ENCODE results near the gene CCDC78.
"Not testable (repeated sequence)": the region's sequence is repeated elsewhere in the genome, so short reads cannot be mapped to it uniquely, and the experiment has no call there.

CCDC78 gene

DNA sequence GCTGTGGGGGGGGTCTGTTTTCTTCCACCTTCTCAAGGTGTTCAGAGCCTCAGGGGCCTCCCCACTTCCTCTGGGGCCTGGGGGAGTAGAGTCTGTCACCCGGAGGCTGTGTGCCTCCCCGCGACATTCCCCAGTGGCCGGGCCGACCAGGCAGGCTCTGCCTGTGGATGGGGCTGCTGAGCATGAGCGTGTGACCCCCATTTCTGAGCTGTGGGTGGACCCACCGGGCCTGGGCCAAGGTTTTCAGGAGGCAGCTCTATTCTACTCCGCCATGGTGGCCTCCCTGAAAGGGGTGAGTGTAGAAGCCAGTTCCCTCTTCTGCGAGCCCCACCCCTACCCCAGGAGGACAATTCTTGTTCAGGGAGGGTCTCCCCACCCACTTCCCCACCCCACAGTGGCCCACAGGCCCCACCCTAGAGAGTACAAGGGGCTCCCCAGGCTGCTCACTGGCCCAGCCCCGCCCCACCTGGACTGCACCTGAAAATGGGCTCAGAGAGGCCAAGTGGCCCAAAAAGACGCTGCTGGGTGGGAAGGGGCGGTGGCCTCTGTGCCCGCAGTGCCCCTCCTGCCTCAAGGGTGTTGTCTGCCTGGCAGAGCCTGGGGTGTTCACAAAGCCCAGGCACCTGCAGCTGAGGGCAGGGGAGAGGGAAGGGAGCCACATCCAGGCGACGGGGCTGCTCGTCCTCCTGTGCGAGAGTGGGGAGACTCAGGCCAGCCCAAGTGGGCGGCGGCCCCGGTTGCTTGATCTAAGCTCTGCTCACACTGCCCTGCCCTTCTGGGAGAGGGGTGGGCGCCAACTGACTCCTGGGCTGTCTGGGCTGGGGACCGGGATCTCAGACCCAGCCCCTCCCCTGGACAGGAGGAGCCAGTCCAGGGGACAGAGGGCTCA, 35.6 kb upstream of the CCDC78 start:
- DNase-seq (ENCODE audit: extremely low read depth in 1 of 2, low read depth in 1 of 2) = no peak

DNA sequence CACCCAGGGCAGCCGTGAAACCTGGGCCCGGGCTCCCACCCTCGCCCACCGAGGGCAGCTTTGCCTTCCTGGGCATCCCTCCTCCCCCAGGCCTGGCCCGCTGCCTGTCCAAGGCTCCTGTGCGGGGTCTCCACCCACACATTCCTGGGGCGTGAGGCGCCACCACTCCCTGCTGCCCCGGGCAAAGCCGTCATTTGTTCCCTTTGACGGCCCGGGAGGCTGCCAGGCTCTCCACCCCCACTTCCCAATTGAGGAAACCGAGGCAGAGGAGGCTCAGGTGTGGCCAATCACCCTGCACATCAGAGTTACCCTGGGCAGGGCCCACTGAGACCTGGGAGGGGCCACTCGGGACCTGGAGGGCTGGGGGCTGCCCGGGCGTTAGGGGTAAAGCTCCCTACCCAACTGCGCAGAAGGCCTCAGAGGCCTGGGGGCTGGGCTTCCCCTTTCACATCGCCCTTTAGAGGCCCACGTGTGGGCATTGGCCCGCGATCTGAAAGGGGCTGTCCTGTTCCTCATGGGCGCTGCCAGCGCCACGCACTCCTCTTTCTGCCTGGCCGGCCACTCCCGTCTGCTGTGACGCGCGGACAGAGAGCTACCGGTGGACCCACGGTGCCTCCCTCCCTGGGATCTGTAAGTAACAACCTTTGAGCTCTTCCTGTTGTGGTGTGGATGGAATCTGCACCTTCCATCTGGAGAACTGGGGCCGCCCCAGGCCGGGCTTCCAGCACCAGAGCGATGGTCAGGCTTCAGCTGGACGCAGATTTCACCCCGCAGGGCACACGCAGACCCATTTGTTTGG, 34.5 kb upstream of the CCDC78 start, which contains the start of gene MSLN:
TSS of gene MSLN (plus strand) at position 190 of the 799 bp plus-strand sequence. CDS start 1,947 bp downstream, outside the sequence.
- no peak for DNase-seq (ENCODE audit: extremely low read depth in 1 of 2, low read depth in 1 of 2)

DNA sequence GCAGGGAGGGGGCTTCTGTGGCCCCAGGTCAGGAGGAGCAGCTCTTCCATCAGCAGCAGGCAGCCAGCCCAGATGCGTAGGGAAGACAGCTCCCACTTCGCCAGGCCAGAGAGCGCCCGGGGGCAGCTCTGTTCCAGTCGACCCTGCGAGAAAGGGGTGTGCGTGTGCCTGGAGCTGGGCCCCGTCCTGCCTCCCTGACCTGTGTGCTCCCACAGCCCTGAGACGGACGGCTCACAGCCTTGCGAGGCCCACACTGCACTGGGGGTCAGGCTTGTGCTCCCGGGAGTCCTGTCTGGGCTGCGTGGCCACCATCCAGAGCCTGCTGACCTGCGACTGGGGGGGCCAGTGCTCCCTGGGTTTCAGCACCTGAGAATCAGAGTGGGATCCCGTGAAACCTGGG, 33.8 kb upstream of the CCDC78 start:
- DNase-seq (ENCODE audit: extremely low read depth in 1 of 2, low read depth in 1 of 2) = no peak

DNA sequence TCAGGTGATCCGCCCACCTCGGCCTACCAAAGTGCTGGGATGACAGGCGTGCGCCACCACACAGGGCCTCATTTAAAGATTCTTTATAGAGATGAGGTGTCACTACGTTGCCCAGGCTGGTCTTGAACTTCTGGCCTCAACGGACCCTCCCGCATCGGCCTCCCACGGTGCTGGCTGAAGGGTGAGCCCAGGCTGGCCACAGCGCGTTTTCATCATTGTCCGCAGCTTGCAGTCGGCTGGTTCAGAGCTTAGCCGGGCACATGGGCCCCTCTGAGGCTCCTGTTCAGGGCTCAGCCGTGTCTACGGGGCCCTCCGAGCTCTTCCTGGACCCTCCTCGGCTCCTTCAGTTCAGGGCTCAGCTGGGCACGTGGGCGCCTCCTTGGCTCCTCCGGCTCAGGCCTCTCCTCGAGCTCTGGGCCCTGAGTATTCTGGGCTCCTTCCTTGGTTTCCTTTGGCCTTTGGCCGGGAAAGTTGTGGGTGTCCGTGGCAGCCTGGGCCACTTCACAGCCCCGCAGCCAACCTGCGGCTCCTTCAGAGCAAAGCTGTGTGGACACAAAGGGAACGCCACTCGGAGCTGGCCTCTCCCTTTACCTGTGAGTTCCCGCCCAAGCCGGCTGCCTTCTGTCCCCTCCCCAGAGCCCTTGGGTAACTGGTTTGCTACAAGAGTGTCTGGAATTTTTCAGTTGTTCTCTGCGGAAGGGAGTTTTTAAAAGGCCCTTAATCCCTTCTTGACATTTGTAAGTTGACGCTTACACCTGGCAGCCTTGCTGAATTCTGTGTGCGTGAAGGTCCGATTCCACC, 33.1 kb upstream of the CCDC78 start:
- DNase-seq (ENCODE audit: extremely low read depth in 1 of 2, low read depth in 1 of 2) = no peak

DNA sequence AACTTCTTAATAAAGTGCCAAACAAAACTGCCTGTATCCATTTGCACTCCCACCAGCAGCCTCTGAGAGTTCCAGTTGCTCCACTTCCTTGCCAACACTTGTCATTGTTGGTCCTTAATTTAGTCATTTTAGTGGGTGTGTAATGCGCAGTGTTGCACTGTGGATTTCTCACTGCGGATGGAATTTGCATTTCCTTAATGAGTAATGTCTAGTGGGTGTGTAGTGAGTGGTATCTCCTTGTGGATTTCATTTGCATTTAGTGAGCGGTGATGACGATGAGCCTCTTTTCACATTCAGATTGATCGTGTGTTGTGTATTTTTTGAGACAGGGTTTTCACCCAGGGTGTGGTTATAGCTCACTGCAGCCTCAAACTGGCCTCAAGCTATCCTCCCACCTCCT, 30.2 kb upstream of the CCDC78 start:
- DNase-seq (ENCODE audit: extremely low read depth in 1 of 2, low read depth in 1 of 2) = no peak

DNA sequence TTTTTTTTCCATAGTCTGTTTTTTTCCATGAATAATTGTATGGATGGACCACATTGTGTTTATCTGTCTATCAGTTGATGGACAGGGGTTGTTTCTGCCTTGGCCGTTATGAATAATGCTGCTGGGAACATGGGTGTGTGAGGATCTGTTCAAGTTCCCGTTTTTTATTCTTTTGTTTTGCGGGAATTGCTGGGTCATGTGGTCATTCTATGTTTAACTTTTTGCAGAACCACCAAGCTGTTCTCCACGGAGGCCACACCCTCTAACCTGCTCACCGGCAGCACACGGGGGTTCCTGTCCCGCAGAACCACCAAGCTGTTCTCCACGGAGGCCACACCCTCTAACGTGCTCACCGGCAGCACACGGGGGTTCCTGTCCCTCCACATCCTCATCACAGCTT, 28.4 kb upstream of the CCDC78 start:
- no peak for DNase-seq (ENCODE audit: extremely low read depth in 1 of 2, low read depth in 1 of 2)

DNA sequence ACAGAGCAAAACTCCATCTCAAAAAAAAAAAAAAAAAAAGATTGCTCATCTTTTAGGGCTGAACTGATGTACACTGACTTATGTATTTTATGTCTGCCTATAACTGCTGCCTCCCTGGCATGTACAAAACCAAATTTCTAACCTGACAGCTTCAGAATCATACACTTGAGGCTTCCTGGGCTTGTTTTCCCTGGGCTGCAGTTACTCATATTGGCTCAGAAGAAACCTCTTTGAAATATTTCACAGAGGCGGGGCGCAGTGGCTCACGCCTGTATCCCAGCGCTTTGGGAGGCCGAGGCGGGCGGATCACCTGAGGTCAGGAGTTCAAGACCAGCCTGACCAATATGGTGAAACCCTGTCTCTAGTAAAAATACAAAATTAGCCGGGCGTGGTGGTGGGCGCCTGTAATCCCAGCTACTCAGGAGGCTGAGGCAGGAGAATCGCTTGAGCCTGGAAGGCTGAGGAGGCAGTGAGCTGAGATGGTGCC, 27.9 kb upstream of the CCDC78 start:
- DNase-seq (ENCODE audit: extremely low read depth in 1 of 2, low read depth in 1 of 2) = not testable (repeated sequence)

DNA sequence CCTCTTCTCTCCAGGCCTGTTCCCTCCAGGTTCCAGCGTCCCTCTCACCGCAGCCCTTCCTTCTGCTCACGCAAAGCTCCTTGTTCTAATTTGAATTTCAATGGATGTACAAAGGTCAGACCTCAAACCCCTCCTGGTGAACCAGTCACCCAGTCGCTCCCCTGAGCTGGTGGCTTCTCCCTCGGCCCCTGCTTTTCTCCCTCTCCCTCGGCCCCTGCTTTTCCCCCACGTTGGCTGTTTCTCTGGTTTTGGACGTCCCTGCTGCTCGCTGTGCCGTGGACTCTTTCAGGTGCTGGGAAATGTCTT, 25.7 kb upstream of the CCDC78 start:
- no peak for DNase-seq (ENCODE audit: extremely low read depth in 1 of 2, low read depth in 1 of 2)

DNA sequence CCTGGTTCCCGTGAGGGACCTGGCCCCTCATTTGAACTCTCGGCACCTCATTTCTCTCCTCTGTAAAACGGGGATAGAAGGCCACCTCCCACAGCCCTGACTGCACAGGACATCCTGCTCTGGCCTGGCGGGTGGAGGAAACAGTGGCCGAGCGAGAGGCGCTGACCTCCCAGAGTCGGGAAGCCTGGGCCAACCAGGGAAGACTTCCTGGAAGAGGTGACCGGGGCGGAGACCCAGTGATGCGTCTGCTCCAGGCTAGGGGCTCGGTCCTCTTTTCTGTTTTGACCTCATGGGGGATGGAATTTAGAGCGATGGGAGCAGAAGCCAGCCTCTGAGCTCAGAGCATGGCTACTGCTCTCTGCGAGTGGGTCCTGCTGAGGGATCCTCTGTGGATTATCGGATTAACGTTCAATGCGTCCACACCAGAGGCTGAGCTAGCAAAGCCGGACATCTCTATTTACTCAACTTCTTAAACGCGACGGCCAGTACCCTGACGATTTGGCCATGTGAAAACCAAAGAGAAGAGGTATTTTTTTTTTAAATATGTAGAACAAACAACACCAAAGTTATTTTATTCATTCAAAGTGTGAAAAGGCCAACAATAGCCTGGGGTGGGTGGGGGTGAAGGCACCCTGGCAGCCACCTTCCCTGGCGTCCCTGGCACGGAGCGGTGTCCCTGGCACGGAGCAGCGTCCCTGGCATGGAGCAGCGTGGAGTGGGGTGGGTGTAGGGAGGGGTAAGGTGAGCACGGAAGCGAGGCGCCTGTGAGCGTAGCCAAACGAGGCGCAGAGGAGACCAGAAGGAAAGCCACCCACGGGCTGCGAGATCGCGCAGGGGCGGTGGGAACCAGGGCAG, 25.1 kb upstream of the CCDC78 start:
- DNase-seq (ENCODE audit: extremely low read depth in 1 of 2, low read depth in 1 of 2) = no peak

DNA sequence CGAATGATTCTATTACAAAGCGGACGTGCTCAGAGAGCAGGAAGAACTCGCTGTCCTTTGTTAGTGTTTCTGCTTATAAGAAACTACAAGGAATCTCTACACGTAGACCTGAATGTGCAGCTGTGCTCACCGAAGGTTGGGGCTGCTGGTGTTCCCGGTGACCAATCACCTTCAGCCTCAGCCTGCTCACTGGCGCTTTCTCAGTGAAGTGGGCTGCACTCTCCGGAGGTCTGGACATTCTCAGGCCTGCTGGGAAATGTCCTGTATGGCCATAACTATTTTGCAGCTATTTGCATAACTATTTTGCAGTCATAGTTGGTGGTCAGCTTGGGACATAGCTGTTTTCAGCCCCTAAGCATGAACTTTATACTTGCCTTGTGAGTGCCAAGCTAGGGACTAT, 24.2 kb upstream of the CCDC78 start:
- no peak for DNase-seq (ENCODE audit: extremely low read depth in 1 of 2, low read depth in 1 of 2)

DNA sequence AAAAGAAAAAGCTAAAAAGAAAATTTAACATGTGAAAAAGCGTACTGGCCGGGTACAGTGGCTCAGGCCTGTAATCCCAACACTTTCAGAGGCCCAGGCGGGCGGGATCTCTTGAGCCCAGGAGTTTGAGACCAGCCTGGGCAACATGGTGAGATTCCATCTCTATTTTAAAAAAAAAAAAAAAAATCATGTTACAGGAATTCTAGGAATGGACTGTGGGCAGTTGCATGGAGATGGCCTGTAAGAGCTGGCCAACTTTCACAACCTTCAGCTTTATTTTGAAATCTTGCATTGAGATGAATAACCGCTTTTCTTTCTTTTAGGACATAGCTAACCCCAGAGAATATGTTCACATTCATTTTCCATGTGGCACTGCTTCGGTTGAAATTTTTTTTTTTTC, 22.8 kb upstream of the CCDC78 start:
- no peak for DNase-seq (ENCODE audit: extremely low read depth in 1 of 2, low read depth in 1 of 2)

DNA sequence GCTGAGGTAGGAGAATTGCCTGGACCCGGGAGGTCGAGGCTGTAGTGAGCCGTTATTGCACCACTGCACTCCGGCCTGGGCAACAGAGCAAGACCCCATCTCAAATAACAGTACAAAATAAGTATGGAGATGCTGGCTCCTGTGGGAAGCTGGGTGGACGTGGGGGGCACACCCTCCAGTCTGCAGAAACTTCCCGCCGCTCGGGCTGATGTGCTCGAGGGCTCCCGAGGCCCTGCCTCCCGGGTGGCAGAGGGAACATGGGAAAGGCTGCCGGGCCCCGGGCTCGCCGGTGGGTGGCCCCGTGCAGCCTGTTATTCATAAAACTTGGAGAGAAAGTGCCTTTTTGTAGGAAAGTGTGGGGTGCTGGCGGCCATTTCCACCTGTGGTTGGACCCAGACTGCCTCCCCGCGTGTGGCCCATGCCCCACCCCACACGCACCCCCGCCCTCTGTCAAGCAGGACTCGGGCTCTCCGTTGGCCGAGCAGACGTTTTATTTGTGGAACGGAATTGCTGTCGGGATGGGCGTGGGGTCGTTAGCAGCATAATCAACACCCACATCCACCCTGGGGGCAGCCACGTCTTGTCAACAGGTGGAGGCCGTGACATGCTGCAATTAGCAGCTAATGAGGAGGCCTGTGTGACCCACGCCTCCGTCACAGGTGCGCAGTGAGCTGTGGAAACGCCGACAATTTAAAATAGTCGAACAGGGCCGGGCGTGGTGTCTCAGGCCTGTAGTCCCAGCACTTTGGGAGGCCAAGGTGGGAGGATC, 21.9 kb upstream of the CCDC78 start:
- no peak for DNase-seq (ENCODE audit: extremely low read depth in 1 of 2, low read depth in 1 of 2)

DNA sequence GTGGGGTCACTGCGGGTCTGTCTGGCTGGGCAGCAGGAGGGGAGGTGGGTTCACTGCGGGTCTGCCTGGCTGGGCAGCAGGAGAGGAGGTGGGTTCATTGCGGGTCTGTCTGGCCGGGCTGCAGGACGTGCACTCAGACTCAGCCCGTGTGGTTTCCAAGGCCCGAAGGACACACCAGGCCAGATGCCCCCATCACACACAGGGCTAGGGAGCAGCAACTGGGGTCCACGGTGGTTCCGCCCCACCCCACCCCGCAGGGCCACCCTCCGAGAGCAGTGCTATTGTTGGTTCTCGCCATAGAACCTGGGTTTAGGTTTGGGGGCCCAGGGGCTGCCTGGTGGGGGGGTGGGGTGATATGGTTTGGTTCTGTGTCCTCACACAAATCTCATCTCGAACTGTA, 20.4 kb upstream of the CCDC78 start:
- no peak for DNase-seq (ENCODE audit: extremely low read depth in 1 of 2, low read depth in 1 of 2)

DNA sequence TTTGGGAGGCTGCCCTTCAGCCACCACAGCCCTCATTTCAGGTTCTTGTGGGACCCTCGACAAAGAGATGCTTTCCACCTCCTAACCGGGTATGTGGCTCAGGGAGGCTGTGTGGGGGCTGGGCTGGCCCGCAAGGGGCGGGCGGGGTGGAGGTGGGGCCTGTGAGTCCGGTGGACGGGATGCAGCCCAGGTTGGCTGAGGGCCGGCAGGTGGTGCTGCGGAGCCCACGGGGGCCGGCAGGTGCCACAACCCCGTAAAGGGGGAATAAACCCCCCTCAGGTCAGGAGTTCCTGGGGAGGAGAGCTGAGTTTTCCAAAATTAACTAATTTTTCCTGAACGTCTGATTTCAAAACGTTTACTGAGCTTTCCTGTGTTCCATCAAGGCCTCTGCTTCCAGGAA, 19.5 kb upstream of the CCDC78 start:
- DNase-seq (ENCODE audit: extremely low read depth in 1 of 2, low read depth in 1 of 2) = no peak

DNA sequence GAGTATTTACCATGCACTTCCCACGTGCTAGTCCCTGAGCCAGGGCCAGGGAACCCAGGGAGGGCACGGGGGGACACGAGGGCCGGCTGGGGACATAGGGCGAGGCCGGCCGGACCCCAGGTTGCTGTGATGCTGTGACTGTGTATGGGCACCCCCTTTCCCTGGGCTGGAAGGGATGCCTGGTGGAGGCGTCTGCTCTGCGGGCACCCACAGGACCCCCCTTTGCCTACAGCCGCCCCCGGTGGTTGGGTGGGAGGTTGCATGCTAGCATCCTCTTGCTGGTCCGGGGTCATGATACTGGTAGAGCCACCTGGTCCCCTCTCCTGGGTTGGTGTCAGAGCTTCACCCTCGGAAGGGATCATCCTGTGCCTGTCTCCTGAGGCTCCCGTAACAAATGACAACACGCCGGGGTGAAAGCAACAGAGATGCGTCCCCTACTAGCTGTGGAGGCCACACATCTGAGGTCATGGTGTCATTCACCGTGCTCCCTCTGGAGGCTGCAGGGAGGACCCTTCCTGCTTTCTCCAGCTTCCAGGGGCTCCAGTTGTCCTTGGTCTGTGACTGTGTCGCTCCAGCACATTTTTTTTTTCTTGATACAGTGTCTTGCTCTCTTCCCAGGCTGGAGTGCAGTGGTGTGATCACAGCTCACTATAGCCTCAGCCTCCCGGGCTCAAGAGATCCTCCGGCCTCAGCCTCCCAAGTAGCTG, 17.7 kb upstream of the CCDC78 start:
- no peak for DNase-seq (ENCODE audit: extremely low read depth in 1 of 2, low read depth in 1 of 2)

DNA sequence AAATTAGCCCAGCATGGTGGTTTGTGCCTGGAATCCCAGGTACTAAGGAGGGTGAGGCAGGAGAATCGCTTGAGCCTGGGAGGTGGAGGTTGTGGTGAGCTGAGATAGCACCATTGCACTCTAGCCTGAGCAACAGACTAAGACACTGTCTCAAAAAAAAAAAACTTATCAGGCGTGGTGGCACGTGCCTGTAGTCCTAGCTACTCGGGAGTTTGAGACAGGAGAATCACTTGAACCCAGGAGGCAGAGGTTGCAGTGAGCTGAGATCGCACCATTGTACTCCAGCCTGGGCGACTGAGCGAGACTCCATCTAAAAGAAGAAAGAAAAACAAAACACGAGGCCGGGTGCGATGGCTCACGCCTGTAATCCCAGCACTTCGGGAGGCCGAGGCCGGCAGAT, 16.7 kb upstream of the CCDC78 start:
- DNase-seq (ENCODE audit: extremely low read depth in 1 of 2, low read depth in 1 of 2) = not testable (repeated sequence)

DNA sequence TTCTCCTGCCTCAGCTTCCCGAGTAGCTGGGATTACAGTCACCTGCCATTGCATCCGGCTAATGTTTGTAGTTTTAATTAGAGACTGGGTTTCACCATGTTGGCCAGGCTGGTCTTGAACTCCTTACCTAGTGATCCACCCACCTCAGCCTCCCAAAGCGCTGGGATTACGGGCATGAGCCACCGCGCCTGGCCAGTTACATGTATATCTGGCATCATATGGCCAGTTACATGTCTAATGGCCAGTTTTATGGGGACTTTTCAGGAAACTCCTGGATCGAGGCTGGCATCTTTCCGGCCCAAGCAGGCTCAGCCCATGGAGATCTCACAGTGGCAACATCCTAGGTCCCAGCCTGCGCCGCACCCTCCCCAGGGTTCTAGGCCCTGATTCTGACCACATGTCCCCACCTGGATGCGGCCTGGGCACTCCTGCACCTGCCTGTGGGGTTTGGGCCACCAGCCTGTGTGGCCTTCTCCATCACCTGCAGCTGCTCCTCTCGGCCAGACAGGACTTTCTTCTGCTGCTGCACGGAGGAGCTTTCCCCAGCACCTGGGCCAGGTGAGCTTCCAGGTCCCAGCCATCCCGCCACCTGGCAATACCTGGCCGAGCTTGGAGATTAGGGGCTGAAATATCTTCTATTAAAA, 15.9 kb upstream of the CCDC78 start:
- no peak for DNase-seq (ENCODE audit: extremely low read depth in 1 of 2, low read depth in 1 of 2)

DNA sequence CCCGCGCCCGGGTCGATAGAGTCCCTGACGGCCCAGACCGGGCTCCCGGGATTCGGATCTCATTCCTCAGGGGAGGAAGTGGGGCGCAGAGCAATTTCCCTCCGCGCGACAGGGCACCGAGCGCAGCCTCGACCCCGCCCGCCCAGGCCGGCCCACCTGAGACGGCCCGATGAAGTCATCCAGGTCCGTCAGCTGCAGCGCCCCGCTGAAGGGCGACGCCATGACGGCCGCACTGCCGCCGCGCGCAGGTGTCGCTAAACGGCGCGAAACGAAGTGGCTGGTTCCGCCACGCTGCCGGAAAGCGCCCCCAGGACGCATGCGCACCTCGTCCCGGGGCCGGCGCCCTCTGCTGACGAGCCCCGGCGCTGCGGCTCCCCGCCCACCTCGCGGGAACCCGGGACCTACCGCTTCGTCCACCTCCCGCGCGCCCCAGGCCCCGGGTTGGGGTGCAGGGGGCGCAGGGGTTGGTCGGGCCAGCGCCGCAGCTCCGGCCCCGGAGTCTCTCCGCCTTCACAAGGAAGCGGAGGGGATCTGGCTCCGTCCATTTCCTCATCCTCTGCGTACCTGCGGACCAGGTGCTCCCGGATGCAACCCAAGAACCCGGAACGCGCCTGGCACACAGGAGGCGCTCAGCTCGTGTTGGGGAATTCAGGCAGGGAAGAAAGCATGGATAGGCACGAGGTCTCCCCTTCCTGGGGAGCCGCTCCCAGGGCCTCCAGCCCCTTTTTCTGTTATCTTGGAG, 14.7 kb upstream of the CCDC78 start, which contains the start of gene CIAO3:
TSS of gene CIAO3 (minus strand) at position 234 of the 742 bp plus-strand sequence. CDS start at position 222, 12 bp downstream.
- peak; percentile 82 to 90 for DNase-seq (ENCODE audit: extremely low read depth in 1 of 2, low read depth in 1 of 2)

All from stimulated activated CD8-positive, alpha-beta memory T cell treated with anti-CD3 and anti-CD28 coated beads, Interleukin-7, amount 100 ng/mL, for 48 hours (primary cell).